Motor neuron (in vitro differentiated cells): ENCODE measurements around the gene WDR13. TPM values are rescaled to one million over a fixed set of nuclear protein-coding genes. Genes with fewer than 3 reads are reported as not detected.

ENCODE experiments used
- ATAC-seq, 8 experiments: fragments of 200-7000 bp; cut with Tn5 transposase; replicated peaks in 6 of 8; 2 replicates each; pipeline ENCODE4 v1.8.0; 2021; ENCODE audit warnings: mild to moderate bottlenecking in 8 of 8, moderate library complexity in 8 of 8
- H3K27ac ChIP-seq, 2 donors: fragments of 250-450 bp; sonication (Bioruptor Pico); 2 replicates each; pipeline ENCODE4 v1.9.0; 2021; ENCODE audit warnings: antibody characterized with exemption in 2 of 2, mild to moderate bottlenecking in 2 of 2, moderate library complexity in 1 of 2
- H3K4me1 ChIP-seq, 2 donors: fragments of 250-450 bp; sonication (Bioruptor Pico); replicated peaks in 1 of 2; 2 replicates each; pipeline ENCODE4 v1.6.1; 2021; ENCODE audit warnings: antibody characterized with exemption in 2 of 2, mild to moderate bottlenecking in 2 of 2, moderate library complexity in 1 of 2
- H3K4me3 ChIP-seq, 5 donors: fragments of 250-450 bp; sonication (Bioruptor Pico); 2 replicates each; pipeline ENCODE4 v1.9.0; 2021; ENCODE audit warnings: antibody characterized with exemption in 5 of 5, mild to moderate bottlenecking in 5 of 5, moderate library complexity in 4 of 5
- WGBS, 10 experiments: fragments of 450-650 bp; shearing (Covaris generic); methylation state at CpG; one replicate each; pipeline ENCODE4 v1.0.0; 2022; 5-methylcytosine and 5-hydroxymethylcytosine counted together
- in situ Hi-C, 9 experiments: fragments of 400-800 bp; cut with MboI; loops; one replicate each; pipeline ENCODE4 v1.15.0; 2021; ENCODE audit warnings: low sequenced_read_pairs in 9 of 9, low pct_unique_long_range_greater_than_20kb in 2 of 9; ENCODE audit not compliant: unreplicated experiment in 9 of 9
- total RNA-seq, 8 experiments: library from RNA; unstranded; fragments of 300-600 nt; gene quantifications; 2 replicates each; pipeline versions ENCODE4 v1.2.3 to v1.2.4, GENCODE V29; 2022

Gene WDR13
- total RNA-seq, 8 experiments from 2014 or later, result 42.3 to 65.7 (median 51.1) TPM

DNA sequence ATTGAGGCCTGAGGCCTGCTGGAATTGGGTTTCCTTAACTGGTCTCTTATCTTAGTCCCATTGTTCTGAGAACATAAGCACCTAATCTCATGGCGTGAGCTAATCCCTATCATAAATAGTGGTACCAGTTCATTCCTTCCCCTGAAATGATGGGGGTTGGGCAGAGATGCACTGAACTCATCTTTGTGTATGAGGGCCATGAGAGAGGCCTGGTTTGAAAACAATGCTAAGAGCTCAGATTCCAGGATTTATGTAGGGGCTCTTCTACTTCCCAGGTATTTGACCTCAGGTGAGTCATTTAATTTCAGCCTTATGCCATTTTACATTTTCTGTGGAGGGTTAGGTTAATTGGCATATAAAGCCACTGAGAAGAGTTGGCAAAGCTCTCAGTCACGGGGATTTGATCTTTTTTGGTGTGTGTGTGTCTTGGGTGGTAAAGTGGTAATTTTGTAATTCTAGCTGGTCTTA is 18.6 kb upstream of the WDR13 start:
- peaks cover 9 to 14% of the 10 kb centered on the region in 2 donors for H3K4me1 ChIP-seq
- in situ Hi-C loops, result no loop called here
- WGBS, 10 experiments, result 40 to 50% methylated on average over 1 to 2 of the region's 2 CpGs; no CpG with 5 or more reads in 8 of the 10 experiments
- no peak for ATAC-seq
- no peak overlapping the region for H3K4me3 ChIP-seq
- H3K27ac ChIP-seq, result no peak overlapping the region

DNA sequence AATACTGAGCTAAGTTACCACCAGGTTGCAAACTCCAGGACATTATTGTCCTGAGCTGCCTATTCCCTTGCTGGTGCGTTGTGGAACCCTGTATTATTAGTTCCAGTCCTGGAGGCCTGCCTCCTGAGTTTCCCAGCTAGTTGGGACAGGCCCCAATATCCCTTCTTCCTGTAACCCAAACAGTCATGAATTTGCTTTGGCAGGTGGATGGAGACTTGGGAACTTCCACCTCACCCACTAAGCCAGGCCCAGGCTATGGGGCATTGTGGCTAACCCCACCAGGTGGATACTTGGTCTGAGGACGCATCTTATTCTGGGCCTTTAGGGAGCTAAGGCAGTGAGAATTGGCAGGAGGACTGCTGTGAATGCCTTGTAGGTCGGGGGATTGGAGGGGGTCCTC is 18.0 kb upstream of the WDR13 start:
- H3K4me1 ChIP-seq, result peaks cover 7 to 14% of the 10 kb centered on the region in 2 donors
- no peak overlapping the region for H3K4me3 ChIP-seq
- in situ Hi-C loops, result no loop called here
- no CpG with 5 or more reads among the region's 3 CpGs for WGBS, 10 experiments
- no peak overlapping the region for H3K27ac ChIP-seq
- ATAC-seq, result peak in 2 of 8 experiments; percentile 4 to 11

- no CpG with 5 or more reads among the region's 1 CpG for WGBS, 10 experiments
- no peak overlapping the region for H3K27ac ChIP-seq
- peak in 1 of 8 experiments; percentile 7 for ATAC-seq
- H3K4me1 ChIP-seq, result peaks cover 3 to 11% of the 10 kb centered on the region in 2 donors
- in situ Hi-C loops, result no loop called here
- no peak overlapping the region for H3K4me3 ChIP-seq
Measured at GRCh38 chrX:48580662-48581061, 16.6 kb upstream of the WDR13 start.

DNA sequence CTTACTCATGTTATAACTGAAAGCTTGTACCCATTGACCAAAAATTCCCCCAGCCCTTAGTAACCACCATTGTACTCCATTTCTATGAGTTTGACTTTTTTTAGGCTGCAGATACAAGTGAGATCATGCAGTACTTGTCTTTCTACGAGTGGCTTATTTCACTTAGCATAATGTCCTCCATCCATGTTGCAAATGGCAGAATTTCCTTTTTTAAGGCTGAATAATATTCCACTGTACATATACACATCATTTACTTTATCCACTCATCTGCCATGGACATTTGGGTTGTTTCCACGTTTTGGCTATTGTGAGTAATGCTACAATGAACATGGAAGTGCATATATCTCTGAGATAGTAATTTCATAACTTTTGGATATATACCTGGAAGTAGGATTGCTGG is 12.6 kb upstream of the WDR13 start:
- in situ Hi-C loops, result no loop called here
- ATAC-seq, result no peak
- WGBS, 10 experiments, result 0 to 23% methylated on average over 1 to 2 of the region's 2 CpGs; no CpG with 5 or more reads in 8 of the 10 experiments
- no peak overlapping the region for H3K27ac ChIP-seq
- no peak overlapping the region for H3K4me3 ChIP-seq
- H3K4me1 ChIP-seq, result no peaks in the 10 kb centered on the region

GRCh38 chrX:48589482-48590162 is 7.7 kb upstream of the WDR13 start:
- Histone ChIP-seq H3K4me3 (no peak overlapping the region), H3K27ac (no peak overlapping the region), H3K4me1 (no peaks in the 10 kb centered on the region)
- 0 to 87% (median 28%) methylated on average over 1 to 7 of the region's 13 CpGs; no CpG with 5 or more reads in 6 of the 10 experiments for WGBS, 10 experiments
- in situ Hi-C loops, result no loop called here
- ATAC-seq, result no peak

DNA sequence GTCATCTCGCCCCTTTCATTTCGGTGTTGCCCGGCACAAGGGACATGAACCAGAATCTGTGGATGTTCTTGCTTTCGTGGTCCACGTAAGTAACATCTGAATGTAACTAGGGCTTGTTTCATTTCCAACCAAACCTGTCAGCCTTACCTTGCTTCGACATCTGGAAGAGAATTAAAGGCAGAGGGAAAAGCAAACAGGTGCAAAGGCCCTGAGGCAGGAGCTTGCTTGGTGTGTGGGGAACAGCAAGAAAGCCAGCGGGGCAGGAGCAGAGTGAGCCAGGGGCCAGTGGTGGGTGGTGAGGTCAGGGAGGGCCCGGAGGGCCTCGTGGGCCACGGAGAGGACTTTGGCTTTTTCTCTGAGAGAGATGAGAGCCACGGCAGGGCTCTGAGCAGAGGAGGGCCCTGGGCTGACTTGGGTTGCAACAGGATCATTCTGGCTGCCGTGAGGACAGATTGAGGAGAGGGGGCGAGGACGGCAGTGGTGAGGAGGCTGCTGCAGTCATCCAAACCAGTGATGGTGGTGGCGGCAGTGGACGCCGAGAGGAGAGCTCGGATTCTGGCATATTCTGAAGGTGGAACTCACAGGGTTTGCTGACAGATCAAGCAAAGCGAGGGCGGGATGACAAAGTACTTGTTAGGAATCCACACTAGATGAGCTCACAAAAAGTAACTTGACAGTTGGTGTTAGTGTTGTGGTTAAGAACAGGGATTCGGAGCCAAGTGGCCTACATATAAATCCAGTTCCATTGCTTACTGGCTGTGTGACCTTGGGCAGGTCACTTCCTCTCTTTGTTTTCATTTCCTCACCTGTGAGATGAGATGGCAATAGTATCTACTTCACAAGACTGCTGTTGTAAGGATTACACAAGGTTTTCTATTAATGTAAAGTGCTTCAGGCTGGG is 6.8 kb upstream of the WDR13 start:
- H3K27ac ChIP-seq, result no peak overlapping the region
- ATAC-seq, result no peak
- no peaks in the 10 kb centered on the region for H3K4me1 ChIP-seq
- no peak overlapping the region for H3K4me3 ChIP-seq
- whole genome bisulfite sequencing, 10 experiments, result 31 to 80% (median 63%) methylated on average over 1 to 12 of the region's 21 CpGs; no CpG with 5 or more reads in 7 of the 10 experiments
- in situ Hi-C loops, result no loop called here

DNA sequence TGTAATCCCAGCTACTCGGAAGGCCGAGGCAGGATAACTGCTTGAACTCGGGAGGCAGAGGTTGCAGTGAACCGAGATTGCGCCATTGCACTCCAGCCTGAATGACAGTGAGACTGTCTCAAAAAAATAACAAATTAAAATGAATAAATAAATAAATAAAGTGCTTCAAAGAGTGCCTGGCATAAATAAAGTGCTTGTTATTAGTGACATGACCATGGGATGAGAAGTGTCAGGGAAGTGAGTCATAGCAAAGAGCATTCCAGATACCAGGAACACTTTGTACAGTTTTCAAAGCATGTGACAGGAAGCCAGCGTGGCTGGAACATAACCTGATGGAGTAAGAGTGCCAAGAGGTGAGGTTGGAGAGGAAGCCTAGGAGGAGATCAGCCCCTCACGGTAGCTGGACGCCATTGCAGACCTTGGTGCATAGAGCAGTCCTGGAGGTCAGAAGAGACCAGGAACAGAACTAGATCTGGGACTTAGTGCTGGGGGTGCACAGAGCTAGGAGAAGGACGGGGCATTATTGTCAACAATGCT is 6.0 kb upstream of the WDR13 start:
- WGBS, 10 experiments, result 0 to 100% (median 58%) methylated on average over 1 to 9 of the region's 9 CpGs; no CpG with 5 or more reads in 4 of the 10 experiments
- ATAC-seq, result peak in 7 of 8 experiments; percentile 17 to 87 (median 39)
- Histone ChIP-seq H3K4me1 (no peaks in the 10 kb centered on the region), H3K4me3 (no peak overlapping the region), H3K27ac (no peak overlapping the region)
- in situ Hi-C loops, result no loop called here

DNA sequence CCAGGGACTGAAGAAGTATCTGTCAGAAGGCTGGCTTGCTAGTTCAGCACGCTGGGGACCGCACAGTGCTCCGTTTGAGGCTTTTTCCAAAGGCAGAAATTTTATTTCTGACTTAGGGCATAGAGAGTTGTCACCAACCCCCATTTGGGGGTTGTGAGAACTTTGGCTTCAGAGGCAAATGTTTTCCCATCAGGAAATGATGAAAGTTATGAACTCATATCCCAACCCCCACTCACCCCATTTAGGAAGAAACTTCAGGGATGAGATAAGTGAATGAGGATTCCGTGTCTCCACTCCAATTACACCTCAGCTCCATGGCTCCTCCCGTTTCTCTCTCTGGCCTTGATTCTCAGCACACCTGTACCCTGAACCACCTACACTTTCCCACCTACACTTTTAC is 4.3 kb upstream of the WDR13 start:
- no peak for ATAC-seq
- no peak overlapping the region for H3K4me3 ChIP-seq
- peaks cover 0 to 4% of the 10 kb centered on the region in 2 donors for H3K4me1 ChIP-seq
- 0 to 100% (median 60%) methylated on average over 1 to 3 of the region's 5 CpGs; no CpG with 5 or more reads in 5 of the 10 experiments for WGBS, 10 experiments
- in situ Hi-C loops, result no loop called here
- H3K27ac ChIP-seq, result no peak overlapping the region

GRCh38 chrX:48595929-48596328 is 1.4 kb upstream of the WDR13 start:
- Histone ChIP-seq H3K27ac (no peak overlapping the region), H3K4me3 (no peak overlapping the region), H3K4me1 (peaks cover 0 to 6% of the 10 kb centered on the region in 2 donors)
- WGBS, 10 experiments, result 17 to 90% (median 62%) methylated on average over 1 to 2 of the region's 2 CpGs; no CpG with 5 or more reads in 4 of the 10 experiments
- no peak for ATAC-seq
- in situ Hi-C loops, result no loop called here

- Histone ChIP-seq H3K4me3 (peak overlapping the region; percentile 58 to 98 (median 92)), H3K27ac (peak overlapping the region; percentile 85 to 97), H3K4me1 (peaks cover 0 to 6% of the 10 kb centered on the region in 2 donors)
- no peak for ATAC-seq
- 70 to 73% methylated on average over 7 to 9 of the region's 25 CpGs; no CpG with 5 or more reads in 8 of the 10 experiments for WGBS, 10 experiments
- in situ Hi-C loops, result no loop called here
Measured at GRCh38 chrX:48598614-48599013, 1.3 kb downstream of the WDR13 start.

DNA sequence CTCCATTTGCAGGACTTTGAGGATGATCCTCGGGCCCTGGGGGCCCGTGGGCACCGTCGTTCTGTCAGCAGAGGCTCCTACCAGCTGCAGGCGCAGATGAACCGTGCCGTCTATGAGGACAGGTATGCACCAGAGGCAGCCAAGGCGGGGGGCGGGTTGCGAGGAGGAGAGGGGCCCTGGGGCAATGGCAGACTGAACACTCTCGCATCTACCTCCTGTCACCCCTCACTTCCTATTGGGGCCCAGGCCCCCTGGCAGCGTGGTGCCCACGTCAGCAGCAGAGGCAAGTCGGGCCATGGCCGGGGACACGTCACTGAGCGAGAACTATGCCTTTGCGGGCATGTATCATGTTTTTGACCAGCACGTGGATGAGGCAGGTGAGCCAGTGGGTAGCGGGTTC is 2.0 kb downstream of the WDR13 start:
- H3K4me1 ChIP-seq, result peaks cover 0 to 6% of the 10 kb centered on the region in 2 donors
- H3K4me3 ChIP-seq, result no peak overlapping the region
- no peak for ATAC-seq
- 80 to 100% methylated on average over 1 to 5 of the region's 20 CpGs; no CpG with 5 or more reads in 8 of the 10 experiments for WGBS, 10 experiments
- H3K27ac ChIP-seq, result no peak overlapping the region
- in situ Hi-C loops, result no loop called here

- no peak for ATAC-seq
- peaks cover 0 to 6% of the 10 kb centered on the region in 2 donors for H3K4me1 ChIP-seq
- WGBS, 10 experiments, result 44 to 50% methylated on average over 1 to 4 of the region's 19 CpGs; no CpG with 5 or more reads in 8 of the 10 experiments
- in situ Hi-C loops, result no loop called here
- no peak overlapping the region for H3K4me3 ChIP-seq
- H3K27ac ChIP-seq, result no peak overlapping the region
Measured at GRCh38 chrX:48600226-48600625, 2.9 kb downstream of the WDR13 start.
